LNCaP clone FGC (cell line): ENCODE measurements around the gene ABCB6.
A peak's percentile ranks its signal among the peaks of the same experiment; 100 is the strongest.

Experiments used
- DNase-seq: peaks from one replicate; pipeline ENCODE4 v3.0.0-alpha.2; 2011; ENCODE audit warnings: low read depth
- H3K4me3 ChIP-seq: 2 replicates; pipeline ENCODE4 v1.5.1; 2011; ENCODE audit warnings: mild to moderate bottlenecking, low read depth, low read length, control low read depth
- CTCF ChIP-seq: IDR thresholded peaks from 2 replicates; pipeline ENCODE4 v1.5.1; 2012; ENCODE audit warnings: mild to moderate bottlenecking; ENCODE audit not compliant: control insufficient read depth, insufficient read depth; ENCODE audit errors: extremely low read depth

Gene ABCB6

GRCh38 chr2:219210886-219211362, 7.8 kb downstream of the ABCB6 start:
- DNase-seq, result no peak
- TF ChIP-seq CTCF, result no peak
- no peak overlapping the region for H3K4me3 ChIP-seq

- no peak for DNase-seq
- H3K4me3 ChIP-seq, result no peak overlapping the region
- TF ChIP-seq CTCF, result no peak
These were observed 8.4 kb downstream of the ABCB6 start for GRCh38 chr2:219210196-219210885.

- no peak overlapping the region for H3K4me3 ChIP-seq
These were observed 9.2 kb downstream of the ABCB6 start for GRCh38 chr2:219209236-219210195.

GRCh38 chr2:219207884-219208740, 10.6 kb downstream of the ABCB6 start:
- no peak overlapping the region; the same call in 1 of the 2 replicates for H3K4me3 ChIP-seq
- DNase-seq, result no peak
- no peak for TF ChIP-seq CTCF

More at GRCh38 chr2:219209236-219210195, 9.2 kb downstream of the ABCB6 start:
- TF ChIP-seq CTCF, result no peak
- no peak for DNase-seq

GRCh38 chr2:219207134-219207883, 11.4 kb downstream of the ABCB6 start:
- no peak for DNase-seq
- TF ChIP-seq CTCF, result no peak
- H3K4me3 ChIP-seq, result peak overlapping the region; percentile 74
